ENCODE results near the gene TRHDE.
"Not testable (repeated sequence)": the region's sequence is repeated elsewhere in the genome, so short reads cannot be mapped to it uniquely, and the experiment has no call there.

The TRHDE gene

DNA sequence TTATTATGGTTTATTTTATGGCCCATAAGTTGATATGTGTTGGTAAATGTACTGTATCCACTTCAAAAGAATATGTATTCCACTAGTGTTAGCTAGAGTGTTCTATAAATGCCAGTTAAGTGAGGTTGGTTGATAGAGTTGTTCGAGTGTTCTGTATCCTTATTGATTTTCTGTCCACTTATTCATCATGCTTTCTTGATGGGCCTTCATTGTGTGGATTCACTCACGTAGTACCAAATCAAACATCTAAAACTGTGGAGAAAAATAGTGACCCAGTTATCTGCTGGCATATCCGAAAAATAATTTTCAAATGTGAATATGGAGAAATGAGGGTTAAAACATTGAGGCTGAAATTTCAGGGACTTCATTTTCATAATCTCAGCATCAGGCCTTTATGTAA is 230.4 kb downstream of the TRHDE start:
- Mint-ChIP-seq H3K4me3 (no peak overlapping the region), H3K36me3 (ENCODE audit: low read depth) (no peaks in the 10 kb centered on the region), H3K27ac (no peak overlapping the region), H3K4me1 (no peaks in the 10 kb centered on the region), H3K27me3 (ENCODE audit: low read depth, poor library complexity) (no peaks in the 10 kb centered on the region), H3K9me3 (no peaks in the 10 kb centered on the region)
- no peak for DNase-seq
- TF ChIP-seq, protein P1, sequence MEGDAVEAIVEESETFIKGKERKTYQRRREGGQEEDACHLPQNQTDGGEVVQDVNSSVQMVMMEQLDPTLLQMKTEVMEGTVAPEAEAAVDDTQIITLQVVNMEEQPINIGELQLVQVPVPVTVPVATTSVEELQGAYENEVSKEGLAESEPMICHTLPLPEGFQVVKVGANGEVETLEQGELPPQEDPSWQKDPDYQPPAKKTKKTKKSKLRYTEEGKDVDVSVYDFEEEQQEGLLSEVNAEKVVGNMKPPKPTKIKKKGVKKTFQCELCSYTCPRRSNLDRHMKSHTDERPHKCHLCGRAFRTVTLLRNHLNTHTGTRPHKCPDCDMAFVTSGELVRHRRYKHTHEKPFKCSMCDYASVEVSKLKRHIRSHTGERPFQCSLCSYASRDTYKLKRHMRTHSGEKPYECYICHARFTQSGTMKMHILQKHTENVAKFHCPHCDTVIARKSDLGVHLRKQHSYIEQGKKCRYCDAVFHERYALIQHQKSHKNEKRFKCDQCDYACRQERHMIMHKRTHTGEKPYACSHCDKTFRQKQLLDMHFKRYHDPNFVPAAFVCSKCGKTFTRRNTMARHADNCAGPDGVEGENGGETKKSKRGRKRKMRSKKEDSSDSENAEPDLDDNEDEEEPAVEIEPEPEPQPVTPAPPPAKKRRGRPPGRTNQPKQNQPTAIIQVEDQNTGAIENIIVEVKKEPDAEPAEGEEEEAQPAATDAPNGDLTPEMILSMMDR (IDR thresholded peaks at IDR 0.05), result no peak

DNA sequence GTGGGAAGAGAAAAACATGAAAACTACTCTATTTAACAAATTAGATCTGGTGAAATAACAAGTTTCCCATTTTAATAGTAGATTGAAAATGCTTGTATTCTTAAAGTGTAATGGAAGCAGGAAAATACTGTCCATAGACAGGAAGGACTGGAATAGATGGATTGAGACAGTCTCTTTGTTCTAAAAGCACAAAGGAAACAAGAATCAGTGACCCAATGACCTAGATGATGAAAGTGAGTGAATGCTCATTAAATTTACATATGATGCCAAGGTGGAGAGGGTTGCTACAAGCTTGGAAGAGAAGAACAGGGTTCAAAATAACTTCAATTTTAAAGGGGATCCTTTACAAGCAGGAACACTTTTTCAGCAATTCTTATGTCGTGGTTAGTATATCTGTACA is 233.1 kb downstream of the TRHDE start:
- no peaks in the 10 kb centered on the region for H3K9me3 Mint-ChIP-seq
- no peak overlapping the region for H3K4me3 Mint-ChIP-seq
- no peaks in the 10 kb centered on the region for H3K36me3 Mint-ChIP-seq (ENCODE audit: low read depth)
- H3K4me1 Mint-ChIP-seq, result no peaks in the 10 kb centered on the region
- DNase-seq, result no peak
- H3K27ac Mint-ChIP-seq, result no peak overlapping the region
- H3K27me3 Mint-ChIP-seq (ENCODE audit: low read depth, poor library complexity), result no peaks in the 10 kb centered on the region
- TF ChIP-seq, protein P1 (IDR thresholded peaks at IDR 0.05), result no peak

DNA sequence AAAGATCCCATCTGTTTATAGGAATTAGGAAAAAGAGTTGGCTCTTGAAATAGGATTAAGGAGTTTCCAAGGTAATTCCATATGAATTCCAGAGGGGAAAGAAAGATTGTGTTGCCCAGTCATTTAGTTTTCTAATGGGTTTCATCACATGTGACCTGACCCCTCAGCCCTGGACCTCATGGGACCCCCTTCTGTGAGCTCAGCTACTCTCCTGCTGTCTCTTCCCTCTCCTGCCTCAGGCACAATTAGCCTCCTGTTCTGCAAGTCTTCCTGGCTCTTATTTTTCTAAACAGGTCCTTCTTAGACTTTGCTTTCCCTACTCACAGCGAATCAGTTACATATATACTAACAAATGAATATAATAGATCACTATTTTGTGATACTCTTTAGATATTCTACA is 237.7 kb downstream of the TRHDE start:
- no peak for DNase-seq
- Mint-ChIP-seq H3K27ac (no peak overlapping the region), H3K36me3 (ENCODE audit: low read depth) (no peaks in the 10 kb centered on the region), H3K4me3 (no peak overlapping the region), H3K4me1 (peaks cover 3% of the 10 kb centered on the region), H3K27me3 (ENCODE audit: low read depth, poor library complexity) (no peaks in the 10 kb centered on the region), H3K9me3 (no peaks in the 10 kb centered on the region)
- TF ChIP-seq, protein P1 (IDR thresholded peaks at IDR 0.05), result no peak

DNA sequence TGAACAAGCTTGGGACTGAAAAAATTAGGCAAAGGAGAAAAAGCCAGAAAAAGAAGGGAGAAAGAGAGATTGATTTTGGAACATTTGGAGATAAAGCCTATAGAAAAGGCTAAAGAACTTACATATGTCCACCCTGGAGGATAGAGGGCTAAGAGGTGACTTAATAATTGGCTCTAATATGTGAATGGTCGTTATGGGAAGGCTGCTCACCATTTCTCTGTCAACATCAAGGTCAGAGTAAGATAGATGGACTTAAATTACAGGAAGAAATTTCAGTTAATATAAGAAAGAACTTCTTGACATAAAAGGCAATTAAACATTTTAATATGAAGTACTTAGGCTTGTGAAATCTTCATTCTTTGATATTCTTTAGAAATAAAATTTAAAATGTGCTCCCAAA is 238.6 kb downstream of the TRHDE start:
- no peak overlapping the region for H3K4me3 Mint-ChIP-seq
- H3K4me1 Mint-ChIP-seq, result peaks cover 3% of the 10 kb centered on the region
- no peaks in the 10 kb centered on the region for H3K9me3 Mint-ChIP-seq
- no peak for DNase-seq
- H3K27ac Mint-ChIP-seq, result no peak overlapping the region
- H3K36me3 Mint-ChIP-seq (ENCODE audit: low read depth), result no peaks in the 10 kb centered on the region
- H3K27me3 Mint-ChIP-seq (ENCODE audit: low read depth, poor library complexity), result no peaks in the 10 kb centered on the region
- TF ChIP-seq, protein P1 (IDR thresholded peaks at IDR 0.05), result no peak

DNA sequence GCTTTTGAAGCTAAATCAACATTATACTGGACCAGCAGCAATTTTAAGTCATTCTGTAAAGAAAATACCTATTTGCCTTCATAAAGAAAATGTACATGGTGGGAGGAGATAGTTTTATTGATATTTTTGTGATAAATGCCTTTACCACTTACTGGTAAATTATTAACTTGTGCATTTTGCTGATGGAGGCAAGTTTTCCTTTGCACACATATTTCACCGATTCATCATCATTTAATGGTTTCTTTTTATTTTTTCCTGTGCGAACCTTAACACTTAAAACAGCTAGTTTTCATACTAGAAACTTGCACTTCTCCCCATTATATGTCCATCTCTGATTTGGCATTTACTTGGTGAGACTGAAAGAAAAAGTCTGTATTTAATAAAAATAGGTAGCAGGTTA is 239.3 kb downstream of the TRHDE start:
- H3K27ac Mint-ChIP-seq, result no peak overlapping the region
- no peak overlapping the region for H3K4me3 Mint-ChIP-seq
- TF ChIP-seq, protein P1 (IDR thresholded peaks at IDR 0.05), result no peak
- DNase-seq, result no peak
- H3K27me3 Mint-ChIP-seq (ENCODE audit: low read depth, poor library complexity), result no peaks in the 10 kb centered on the region
- peaks cover 3% of the 10 kb centered on the region for H3K4me1 Mint-ChIP-seq
- no peaks in the 10 kb centered on the region for H3K36me3 Mint-ChIP-seq (ENCODE audit: low read depth)
- no peaks in the 10 kb centered on the region for H3K9me3 Mint-ChIP-seq

DNA sequence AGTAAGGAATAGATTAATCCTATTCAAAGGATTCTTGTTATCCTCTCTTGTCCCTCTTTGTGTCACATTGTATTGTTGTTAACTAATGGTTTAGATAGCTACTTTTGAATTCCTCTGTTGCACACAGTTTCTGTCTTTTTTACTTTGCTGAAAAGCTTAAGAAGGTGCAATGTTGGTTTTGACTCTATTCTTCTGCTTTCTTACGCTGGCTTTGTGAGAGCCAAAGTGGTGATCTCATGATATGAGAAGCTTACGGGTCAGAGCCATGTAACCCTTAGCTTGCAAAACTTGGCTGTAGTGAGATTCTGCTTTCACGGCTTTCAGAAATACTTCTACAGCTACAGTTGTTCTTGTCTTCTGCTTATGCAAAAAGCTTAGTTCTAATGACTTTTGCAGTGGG is 239.7 kb downstream of the TRHDE start:
- H3K36me3 Mint-ChIP-seq (ENCODE audit: low read depth), result no peaks in the 10 kb centered on the region
- DNase-seq, result no peak
- H3K9me3 Mint-ChIP-seq, result no peaks in the 10 kb centered on the region
- no peak overlapping the region for H3K27ac Mint-ChIP-seq
- peaks cover 3% of the 10 kb centered on the region for H3K4me1 Mint-ChIP-seq
- TF ChIP-seq, protein P1 (IDR thresholded peaks at IDR 0.05), result no peak
- no peak overlapping the region for H3K4me3 Mint-ChIP-seq
- H3K27me3 Mint-ChIP-seq (ENCODE audit: low read depth, poor library complexity), result no peaks in the 10 kb centered on the region

DNA sequence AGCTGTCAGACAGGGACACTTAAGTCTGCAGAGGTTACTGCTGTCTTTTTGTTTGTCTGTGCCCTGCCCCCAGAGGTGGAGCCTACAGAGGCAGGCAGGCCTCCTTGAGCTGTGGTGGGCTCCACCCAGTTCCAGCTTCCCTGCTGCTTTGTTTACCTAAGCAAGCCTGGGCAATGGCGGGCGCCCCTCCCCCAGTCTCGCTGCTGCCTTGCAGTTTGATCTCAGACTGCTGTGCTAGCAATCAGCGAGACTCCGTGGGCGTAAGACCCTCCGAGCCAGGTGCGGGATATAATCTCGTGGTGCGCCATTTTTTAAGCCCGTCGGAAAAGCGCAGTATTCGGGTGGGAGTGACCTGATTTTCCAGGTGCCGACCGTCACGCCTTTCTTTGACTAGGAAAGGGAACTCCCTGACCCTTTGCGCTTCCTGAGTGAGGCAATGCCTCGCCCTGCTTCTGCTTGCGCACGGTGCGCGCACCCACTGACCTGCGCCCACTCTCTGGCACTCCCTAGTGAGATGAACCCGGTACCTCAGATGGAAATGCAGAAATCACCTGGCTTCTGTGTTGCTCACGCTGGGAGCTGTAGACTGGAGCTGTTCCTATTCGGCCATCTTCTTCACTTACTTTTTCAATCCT is 248.0 kb downstream of the TRHDE start:
- H3K27ac Mint-ChIP-seq; H3K4me3 Mint-ChIP-seq; H3K27me3 Mint-ChIP-seq (ENCODE audit: low read depth, poor library complexity); DNase-seq: not testable (repeated sequence)
- Mint-ChIP-seq H3K36me3 (ENCODE audit: low read depth) (peaks cover 11% of the 10 kb centered on the region), H3K9me3 (peaks cover 18% of the 10 kb centered on the region), H3K4me1 (peaks cover 35% of the 10 kb centered on the region)

Data from nephron progenitor cell (in vitro differentiated cells).